Stimulated activated naive CD8-positive, alpha-beta T cell treated with anti-CD3 and anti-CD28 coated beads, Interleukin-15, Interleukin-2, amounts not matched to agents 100 ng/mL and 50 ng/mL, for 24 hours (primary cell): ENCODE measurements around the gene TMEM271.

Source experiments
- H3K27ac Mint-ChIP-seq: one replicate; pipeline ENCODE4 v1.8.0; 2021; ENCODE audit warnings: mild to moderate bottlenecking, mixed read lengths
- H3K27me3 Mint-ChIP-seq: one replicate; pipeline ENCODE4 v1.8.0; 2021; ENCODE audit warnings: mixed read lengths
- H3K36me3 Mint-ChIP-seq: one replicate; pipeline ENCODE4 v1.8.0; 2021; ENCODE audit warnings: low read depth, mixed read lengths
- H3K4me1 Mint-ChIP-seq: one replicate; pipeline ENCODE4 v1.8.0; 2021; ENCODE audit warnings: low read depth, mixed read lengths
- H3K4me3 Mint-ChIP-seq: one replicate; pipeline ENCODE4 v1.8.0; 2021; ENCODE audit warnings: mild to moderate bottlenecking, mixed read lengths
- H3K9me3 Mint-ChIP-seq: one replicate; pipeline ENCODE4 v1.8.0; 2021; ENCODE audit warnings: mixed read lengths

TMEM271 gene

DNA sequence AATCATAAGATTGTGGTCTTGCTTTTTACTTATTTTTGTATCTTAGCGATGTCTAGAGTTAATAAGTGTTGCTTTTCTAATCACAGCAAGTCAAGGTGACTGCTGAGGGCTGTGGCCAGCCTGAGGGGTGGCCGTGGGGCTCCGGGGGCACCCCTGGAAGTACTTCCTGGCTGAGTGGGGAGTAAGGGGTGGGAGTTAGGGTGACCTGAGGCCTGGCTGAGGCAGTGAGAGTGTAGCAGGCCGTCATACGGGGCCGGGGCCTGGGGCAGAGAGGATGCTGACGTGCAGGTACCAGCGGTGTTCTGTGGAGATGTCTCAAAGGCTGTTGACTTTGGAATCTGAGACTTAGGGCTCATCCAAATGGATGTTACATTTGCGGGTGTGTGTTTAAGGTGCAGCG, 47.8 kb downstream of the TMEM271 start:
- H3K27me3 Mint-ChIP-seq: no peaks in the 10 kb centered on the region
- no peaks in the 10 kb centered on the region for H3K9me3 Mint-ChIP-seq
- H3K36me3 Mint-ChIP-seq: peaks cover 83% of the 10 kb centered on the region
- no peak overlapping the region for H3K27ac Mint-ChIP-seq
- H3K4me3 Mint-ChIP-seq: no peak overlapping the region
- H3K4me1 Mint-ChIP-seq: no peaks in the 10 kb centered on the region

GRCh38 chr4:526971-527460, 49.1 kb downstream of the TMEM271 start:
- Mint-ChIP-seq H3K4me1 (no peaks in the 10 kb centered on the region), H3K36me3 (peaks cover 82% of the 10 kb centered on the region), H3K4me3 (no peak overlapping the region), H3K9me3 (no peaks in the 10 kb centered on the region), H3K27ac (no peak overlapping the region), H3K27me3 (no peaks in the 10 kb centered on the region)

GRCh38 chr4:526189-526909, 49.7 kb downstream of the TMEM271 start:
- no peaks in the 10 kb centered on the region for H3K4me1 Mint-ChIP-seq
- peaks cover 83% of the 10 kb centered on the region for H3K36me3 Mint-ChIP-seq
- H3K9me3 Mint-ChIP-seq: no peaks in the 10 kb centered on the region
- no peaks in the 10 kb centered on the region for H3K27me3 Mint-ChIP-seq
- H3K27ac Mint-ChIP-seq: no peak overlapping the region
- no peak overlapping the region for H3K4me3 Mint-ChIP-seq

- Mint-ChIP-seq H3K4me3 (no peak overlapping the region), H3K27ac (no peak overlapping the region), H3K9me3 (no peaks in the 10 kb centered on the region), H3K27me3 (no peaks in the 10 kb centered on the region), H3K4me1 (no peaks in the 10 kb centered on the region), H3K36me3 (peaks cover 79% of the 10 kb centered on the region)
These were observed 50.4 kb downstream of the TMEM271 start for GRCh38 chr4:525660-526059.

GRCh38 chr4:524196-524595, 51.9 kb downstream of the TMEM271 start:
- Mint-ChIP-seq H3K36me3 (peaks cover 71% of the 10 kb centered on the region), H3K4me1 (no peaks in the 10 kb centered on the region)

More at GRCh38 chr4:524196-524595, 51.9 kb downstream of the TMEM271 start:
- no peaks in the 10 kb centered on the region for H3K27me3 Mint-ChIP-seq
- no peaks in the 10 kb centered on the region for H3K9me3 Mint-ChIP-seq
- no peak overlapping the region for H3K4me3 Mint-ChIP-seq
- no peak overlapping the region for H3K27ac Mint-ChIP-seq
